GM12878 (cell line): ENCODE data around the gene SYNGR4.

ENCODE experiments used
- EZH2 ChIP-seq: IDR thresholded peaks from 2 replicates; pipeline ENCODE4 v1.6.1; 2012; ENCODE audit warnings: low read depth, mild to moderate bottlenecking, control low read depth, inconsistent platforms, low read length, borderline replicate concordance; ENCODE audit not compliant: control insufficient read depth
- JUND ChIP-seq: IDR thresholded peaks from 2 replicates; pipeline ENCODE4 v1.6.1; 2012; ENCODE audit warnings: low read depth, mild to moderate bottlenecking, low read length, improper control_type of control experiment, moderate library complexity
- KAT2A ChIP-seq: conservative IDR thresholded peaks from 2 replicates; pipeline ENCODE4 v1.6.1; 2011; ENCODE audit warnings: low read depth, low read length; ENCODE audit not compliant: control insufficient read depth
- NFIC ChIP-seq: IDR thresholded peaks from 2 replicates; pipeline ENCODE4 v1.6.1; 2012; ENCODE audit warnings: low read depth, mild to moderate bottlenecking, inconsistent platforms, low read length, moderate library complexity
- NR2C2 ChIP-seq: IDR thresholded peaks from 2 replicates; pipeline ENCODE4 v1.6.1; 2011; ENCODE audit warnings: borderline replicate concordance, low read depth; ENCODE audit not compliant: control insufficient read depth, insufficient read length
- POLR2A ChIP-seq: IDR thresholded peaks from 2 replicates; pipeline ENCODE4 v1.6.1; 2011; ENCODE audit warnings: low read depth, mild to moderate bottlenecking, low read length
- POU2F2 ChIP-seq: IDR thresholded peaks from 3 replicates; pipeline ENCODE4 v1.6.1; 2011; ENCODE audit warnings: low read depth, mild to moderate bottlenecking, low read length, borderline replicate concordance
- SRF ChIP-seq, 2 experiments: IDR thresholded peaks; 2 replicates each; pipeline ENCODE4 v1.6.1; 2011; ENCODE audit warnings: low read depth in 2 of 2, low read length in 2 of 2, mild to moderate bottlenecking in 1 of 2, moderate library complexity in 1 of 2
- ZBTB4 ChIP-seq: fragments of 450-650 bp; formaldehyde crosslinking; IDR thresholded peaks from 2 replicates; pipeline ENCODE4 v1.4.0; 2022; ENCODE audit warnings: mild to moderate bottlenecking, moderate library complexity
- ZNF384 ChIP-seq: IDR thresholded peaks from 2 replicates; pipeline ENCODE4 v1.6.1; 2012; ENCODE audit warnings: low read depth, mild to moderate bottlenecking, low read length, improper control_type of control experiment, borderline replicate concordance
- TF ChIP-seq, protein P1 (sequence below): fragments of 450-650 bp; IDR thresholded peaks from 2 replicates; pipeline ENCODE4 v1.6.1; 2017; ENCODE audit warnings: mild to moderate bottlenecking
- TF ChIP-seq, protein P2 (sequence below), 3 experiments: IDR thresholded peaks in 2 of 3; conservative IDR thresholded peaks in 1 of 3; 2 replicates each; pipeline ENCODE4 v1.5.1; 2011; ENCODE audit warnings: low read depth in 3 of 3, low read length in 3 of 3, mild to moderate bottlenecking in 3 of 3, control low read depth in 2 of 3, moderate library complexity in 2 of 3, inconsistent platforms in 1 of 3, mixed read lengths in 1 of 3; ENCODE audit not compliant: control insufficient read depth in 2 of 3, insufficient read depth in 1 of 3; ENCODE audit errors: extremely low read depth in 1 of 3

DNA sequence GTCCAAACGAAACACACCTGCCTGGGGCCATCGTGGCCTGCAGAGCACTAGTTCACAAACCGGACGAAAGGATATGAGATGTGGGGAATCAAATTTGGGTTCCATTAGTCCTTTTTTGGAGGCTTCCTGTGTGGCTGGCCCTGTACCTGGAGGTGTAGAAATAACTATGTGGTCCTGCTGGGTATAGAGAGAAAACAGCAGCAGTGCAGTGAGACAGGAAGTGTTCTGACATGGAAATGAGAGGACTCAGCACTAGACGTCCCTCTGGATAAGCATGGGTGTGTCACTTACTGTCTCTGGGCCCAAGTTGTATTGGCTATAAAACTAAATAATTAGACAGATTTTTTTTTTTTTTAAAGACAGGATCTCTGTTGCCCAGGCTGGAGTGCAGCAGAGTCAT lies 14.9 kb downstream of the SYNGR4 start:
- no peak for TF ChIP-seq POLR2A
- no peak for TF ChIP-seq ZBTB4 (CRISPR knock-in tag)
- TF ChIP-seq KAT2A: no peak
- TF ChIP-seq, protein P1, sequence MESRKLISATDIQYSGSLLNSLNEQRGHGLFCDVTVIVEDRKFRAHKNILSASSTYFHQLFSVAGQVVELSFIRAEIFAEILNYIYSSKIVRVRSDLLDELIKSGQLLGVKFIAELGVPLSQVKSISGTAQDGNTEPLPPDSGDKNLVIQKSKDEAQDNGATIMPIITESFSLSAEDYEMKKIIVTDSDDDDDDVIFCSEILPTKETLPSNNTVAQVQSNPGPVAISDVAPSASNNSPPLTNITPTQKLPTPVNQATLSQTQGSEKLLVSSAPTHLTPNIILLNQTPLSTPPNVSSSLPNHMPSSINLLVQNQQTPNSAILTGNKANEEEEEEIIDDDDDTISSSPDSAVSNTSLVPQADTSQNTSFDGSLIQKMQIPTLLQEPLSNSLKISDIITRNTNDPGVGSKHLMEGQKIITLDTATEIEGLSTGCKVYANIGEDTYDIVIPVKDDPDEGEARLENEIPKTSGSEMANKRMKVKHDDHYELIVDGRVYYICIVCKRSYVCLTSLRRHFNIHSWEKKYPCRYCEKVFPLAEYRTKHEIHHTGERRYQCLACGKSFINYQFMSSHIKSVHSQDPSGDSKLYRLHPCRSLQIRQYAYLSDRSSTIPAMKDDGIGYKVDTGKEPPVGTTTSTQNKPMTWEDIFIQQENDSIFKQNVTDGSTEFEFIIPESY: no peak
- TF ChIP-seq, protein P2, sequence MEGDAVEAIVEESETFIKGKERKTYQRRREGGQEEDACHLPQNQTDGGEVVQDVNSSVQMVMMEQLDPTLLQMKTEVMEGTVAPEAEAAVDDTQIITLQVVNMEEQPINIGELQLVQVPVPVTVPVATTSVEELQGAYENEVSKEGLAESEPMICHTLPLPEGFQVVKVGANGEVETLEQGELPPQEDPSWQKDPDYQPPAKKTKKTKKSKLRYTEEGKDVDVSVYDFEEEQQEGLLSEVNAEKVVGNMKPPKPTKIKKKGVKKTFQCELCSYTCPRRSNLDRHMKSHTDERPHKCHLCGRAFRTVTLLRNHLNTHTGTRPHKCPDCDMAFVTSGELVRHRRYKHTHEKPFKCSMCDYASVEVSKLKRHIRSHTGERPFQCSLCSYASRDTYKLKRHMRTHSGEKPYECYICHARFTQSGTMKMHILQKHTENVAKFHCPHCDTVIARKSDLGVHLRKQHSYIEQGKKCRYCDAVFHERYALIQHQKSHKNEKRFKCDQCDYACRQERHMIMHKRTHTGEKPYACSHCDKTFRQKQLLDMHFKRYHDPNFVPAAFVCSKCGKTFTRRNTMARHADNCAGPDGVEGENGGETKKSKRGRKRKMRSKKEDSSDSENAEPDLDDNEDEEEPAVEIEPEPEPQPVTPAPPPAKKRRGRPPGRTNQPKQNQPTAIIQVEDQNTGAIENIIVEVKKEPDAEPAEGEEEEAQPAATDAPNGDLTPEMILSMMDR (IDR thresholded peaks at IDR 0.05 in 2 of 3, conservative IDR thresholded peaks at IDR 0.05 in 1 of 3; ENCODE audit: control insufficient read depth in 2 of 3, extremely low read depth in 1 of 3, insufficient read depth in 1 of 3, low read depth in 3 of 3, low read length in 3 of 3): no peak
- no peak for TF ChIP-seq NFIC
- no peak for TF ChIP-seq ZNF384
- TF ChIP-seq POU2F2: no peak
- no peak for TF ChIP-seq EZH2
- no peak for TF ChIP-seq JUND
- no peak for TF ChIP-seq NR2C2
- TF ChIP-seq SRF (IDR thresholded peaks at IDR 0.05; ENCODE audit: low read depth in 2 of 2, low read length in 2 of 2): no peak
